Activated CD4-positive, alpha-beta T cell treated with anti-CD3 and anti-CD28 coated beads, Interleukin-2, amount 10 ng/mL, durations not matched to agents 7 days and 5 days (primary cell): Measurements from ENCODE around the gene AADAC. TPM values are rescaled to one million over a fixed set of nuclear protein-coding genes. Genes with fewer than 3 reads are reported as not detected.
"Not testable (repeated sequence)": the region's sequence is repeated elsewhere in the genome, so short reads cannot be mapped to it uniquely, and the experiment has no call there.

Experiments
- CTCF ChIA-PET: fragments of 350-600 bp; sonication (Branson Sonifier 250); formaldehyde crosslinking; loops from one replicate; lab custom pipeline; 2021; ENCODE audit warnings: antibody characterized with exemption; lab: Charles Lee
- POLR2A ChIA-PET: fragments of 350-600 bp; sonication (Branson Sonifier 250); formaldehyde crosslinking; loops from one replicate; lab custom pipeline; 2021; ENCODE audit warnings: antibody characterized with exemption; lab: Charles Lee
- DNase-seq: peaks from one replicate; pipeline ENCODE4 v3.0.0-alpha.2; 2020
- H3K27ac Mint-ChIP-seq: one replicate; pipeline ENCODE4 v1.8.0; 2021; ENCODE audit warnings: mild to moderate bottlenecking, moderate library complexity, mixed read lengths
- H3K27me3 Mint-ChIP-seq: one replicate; pipeline ENCODE4 v1.8.0; 2021; ENCODE audit warnings: mixed read lengths
- H3K36me3 Mint-ChIP-seq: one replicate; pipeline ENCODE4 v1.8.0; 2021; ENCODE audit warnings: low read depth, mixed read lengths
- H3K4me1 Mint-ChIP-seq: one replicate; pipeline ENCODE4 v1.8.0; 2021; ENCODE audit warnings: mixed read lengths
- H3K4me3 Mint-ChIP-seq: one replicate; pipeline ENCODE4 v1.8.0; 2021; ENCODE audit warnings: mild to moderate bottlenecking, moderate library complexity, mixed read lengths
- H3K9me3 Mint-ChIP-seq: one replicate; pipeline ENCODE4 v1.8.0; 2021; ENCODE audit warnings: mixed read lengths
- total RNA-seq, 2 experiments: library from RNA; stranded (reverse); gene quantifications; one replicate each; pipeline ENCODE4 v1.2.3, GENCODE V29; 2021

AADAC gene, protein sequence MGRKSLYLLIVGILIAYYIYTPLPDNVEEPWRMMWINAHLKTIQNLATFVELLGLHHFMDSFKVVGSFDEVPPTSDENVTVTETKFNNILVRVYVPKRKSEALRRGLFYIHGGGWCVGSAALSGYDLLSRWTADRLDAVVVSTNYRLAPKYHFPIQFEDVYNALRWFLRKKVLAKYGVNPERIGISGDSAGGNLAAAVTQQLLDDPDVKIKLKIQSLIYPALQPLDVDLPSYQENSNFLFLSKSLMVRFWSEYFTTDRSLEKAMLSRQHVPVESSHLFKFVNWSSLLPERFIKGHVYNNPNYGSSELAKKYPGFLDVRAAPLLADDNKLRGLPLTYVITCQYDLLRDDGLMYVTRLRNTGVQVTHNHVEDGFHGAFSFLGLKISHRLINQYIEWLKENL
- total RNA-seq: not detected

DNA sequence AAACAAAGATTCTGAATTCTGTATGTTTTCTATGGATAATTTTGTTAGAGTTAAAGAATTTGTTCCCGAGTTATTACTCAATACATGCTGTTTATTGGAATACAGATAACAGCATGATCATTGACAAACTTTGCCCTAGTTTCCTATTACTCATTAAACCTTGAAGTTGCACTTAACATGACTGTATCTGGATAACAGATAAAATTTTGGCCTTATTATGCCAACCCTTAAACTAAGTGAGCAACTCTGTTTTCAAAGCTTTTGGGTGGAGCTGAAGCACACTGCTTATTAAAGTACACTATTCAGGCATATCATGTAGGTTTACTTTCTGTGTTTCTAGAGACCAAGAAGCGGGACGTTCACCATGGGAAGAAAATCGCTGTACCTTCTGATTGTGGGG is at the start of gene AADAC:
Gene AADAC, plus strand, starts transcription at position 318 of the 400 bp plus-strand sequence. Its CDS starts 47 bp downstream, at position 365.
- ChIA-PET CTCF (no interaction called here), POLR2A (no interaction called here)
- no peak for DNase-seq
- Mint-ChIP-seq H3K27me3 (peaks cover 11% of the 10 kb centered on the region), H3K27ac (no peak within 1 kb of the TSS), H3K4me1 (no peaks in the 10 kb centered on the region), H3K4me3 (no peak within 1 kb of the TSS), H3K36me3 (no peaks in the 10 kb centered on the region), H3K9me3 (no peaks in the 10 kb centered on the region)

DNA sequence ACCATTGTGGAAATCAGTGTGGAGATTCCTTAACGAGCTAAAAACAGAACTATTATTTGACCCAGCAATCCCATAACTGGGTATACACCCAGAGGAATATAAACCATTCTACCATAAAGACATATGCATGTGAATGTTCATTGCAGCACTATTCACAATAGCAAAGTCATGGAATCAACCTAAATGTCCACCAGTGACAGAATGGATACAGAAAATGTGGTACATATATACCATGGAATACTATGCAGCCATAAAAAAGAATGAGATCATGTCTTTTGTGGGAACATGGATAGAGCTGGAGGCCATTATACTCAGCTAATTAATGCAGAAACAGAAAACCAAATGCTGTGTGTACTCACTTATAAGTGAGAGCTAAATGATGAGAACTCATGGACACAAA is 49.2 kb upstream of the AADAC start:
- CTCF ChIA-PET: interaction anchor here (0.5 kb wide), 1 partner anchor 693 kb away, joined by 3 read pairs; no protein-coding TSS in a partner anchor
- H3K27ac Mint-ChIP-seq, H3K27me3 Mint-ChIP-seq, H3K4me1 Mint-ChIP-seq, POLR2A ChIA-PET, H3K4me3 Mint-ChIP-seq, H3K9me3 Mint-ChIP-seq, DNase-seq, H3K36me3 Mint-ChIP-seq: not testable (repeated sequence)

DNA sequence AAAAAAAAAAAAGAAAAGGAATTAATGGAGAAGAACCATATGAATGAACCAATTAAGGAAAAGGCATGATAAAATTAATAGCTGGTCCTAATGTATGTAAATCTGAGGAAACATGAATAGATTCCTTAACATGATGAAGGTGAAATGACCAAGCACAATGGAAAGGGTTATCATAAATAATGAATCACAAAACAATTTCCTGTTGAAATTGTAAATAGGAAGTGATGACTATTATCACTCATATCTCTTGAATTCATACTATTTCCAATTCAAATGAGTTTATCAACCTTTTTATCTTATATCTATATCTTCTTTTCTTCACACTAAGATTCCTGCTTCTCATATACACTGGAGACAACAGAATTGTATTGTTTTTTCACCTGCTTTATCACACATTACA is 48.2 kb upstream of the AADAC start:
- no peaks in the 10 kb centered on the region for H3K36me3 Mint-ChIP-seq
- no peaks in the 10 kb centered on the region for H3K27me3 Mint-ChIP-seq
- no peaks in the 10 kb centered on the region for H3K9me3 Mint-ChIP-seq
- no peaks in the 10 kb centered on the region for H3K4me1 Mint-ChIP-seq
- CTCF ChIA-PET: no interaction called here
- no peak for DNase-seq
- H3K4me3 Mint-ChIP-seq: no peak overlapping the region
- H3K27ac Mint-ChIP-seq: no peak overlapping the region
- POLR2A ChIA-PET: no interaction called here

DNA sequence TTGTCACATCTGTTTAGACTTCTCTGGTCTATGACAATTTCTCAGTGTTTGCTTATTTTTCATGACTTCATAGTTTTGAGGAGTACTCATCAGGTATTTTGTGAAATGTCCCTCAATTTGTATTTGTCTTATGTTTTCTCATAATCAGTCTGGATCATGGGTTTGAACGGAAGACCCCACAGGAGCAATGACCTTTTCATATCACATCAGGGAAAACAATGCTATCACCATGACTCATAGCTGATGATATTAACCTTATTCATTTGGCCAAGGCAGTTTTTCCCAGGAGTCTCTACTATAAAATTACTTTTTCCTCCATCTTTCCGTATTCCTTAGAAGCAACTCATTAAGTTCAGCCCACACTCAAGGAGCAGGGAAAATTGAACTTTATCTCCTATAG is 47.5 kb upstream of the AADAC start:
- ChIA-PET CTCF (no interaction called here), POLR2A (no interaction called here)
- H3K4me3 Mint-ChIP-seq: no peak overlapping the region
- H3K36me3 Mint-ChIP-seq: no peaks in the 10 kb centered on the region
- DNase-seq: no peak
- H3K4me1 Mint-ChIP-seq: no peaks in the 10 kb centered on the region
- no peaks in the 10 kb centered on the region for H3K9me3 Mint-ChIP-seq
- H3K27me3 Mint-ChIP-seq: no peaks in the 10 kb centered on the region
- no peak overlapping the region for H3K27ac Mint-ChIP-seq

DNA sequence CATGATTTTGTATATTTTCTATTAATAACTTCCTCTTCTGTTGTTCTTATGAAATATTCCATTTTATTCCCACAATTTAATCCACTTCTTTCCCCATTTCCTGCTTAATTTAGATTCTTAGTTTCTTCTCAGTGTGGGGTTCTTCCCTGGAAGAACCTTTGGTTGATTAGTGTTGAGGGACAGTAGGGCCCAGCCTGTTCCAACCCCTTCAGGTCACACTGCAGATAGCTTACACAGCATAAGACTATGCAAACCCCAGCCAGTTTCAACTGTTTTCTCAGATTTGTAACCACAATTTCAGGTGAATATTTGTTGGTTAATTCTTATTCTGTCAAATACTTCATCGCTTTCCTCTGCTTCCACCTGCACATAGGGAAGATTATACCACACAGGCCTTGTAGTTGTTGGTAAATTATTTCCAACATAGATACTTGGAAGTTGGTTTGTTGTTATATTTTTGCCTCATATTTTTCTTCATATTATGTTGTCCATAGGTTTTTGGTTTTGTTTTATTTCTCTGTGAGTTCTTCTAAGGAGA is 45.5 kb upstream of the AADAC start:
- no peak overlapping the region for H3K4me3 Mint-ChIP-seq
- H3K27me3 Mint-ChIP-seq: no peaks in the 10 kb centered on the region
- H3K9me3 Mint-ChIP-seq: no peaks in the 10 kb centered on the region
- H3K4me1 Mint-ChIP-seq: no peaks in the 10 kb centered on the region
- DNase-seq: no peak
- ChIA-PET CTCF (no interaction called here), POLR2A (no interaction called here)
- no peaks in the 10 kb centered on the region for H3K36me3 Mint-ChIP-seq
- no peak overlapping the region for H3K27ac Mint-ChIP-seq

DNA sequence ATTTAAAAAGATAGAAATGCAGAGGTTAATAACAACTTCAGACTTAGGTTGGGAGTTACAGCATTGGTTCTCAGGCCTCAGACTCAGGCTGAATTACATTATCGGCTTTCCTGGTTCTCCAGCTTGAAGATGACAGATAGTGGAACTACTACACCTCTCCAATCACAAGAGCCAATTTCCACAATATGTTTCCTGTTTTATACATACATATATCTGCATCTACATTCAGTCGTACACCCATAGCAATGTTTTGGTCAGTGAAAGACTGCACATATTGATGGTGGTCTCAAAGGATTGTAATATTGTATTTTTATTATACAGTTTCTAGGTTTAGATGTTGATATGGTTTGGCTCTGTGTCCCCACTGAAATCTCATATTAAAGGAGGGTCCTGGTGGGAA is 44.7 kb upstream of the AADAC start:
- DNase-seq: no peak
- Mint-ChIP-seq H3K36me3 (no peaks in the 10 kb centered on the region), H3K9me3 (no peaks in the 10 kb centered on the region), H3K27ac (no peak overlapping the region), H3K27me3 (no peaks in the 10 kb centered on the region), H3K4me1 (no peaks in the 10 kb centered on the region), H3K4me3 (no peak overlapping the region)
- ChIA-PET CTCF (no interaction called here), POLR2A (no interaction called here)

DNA sequence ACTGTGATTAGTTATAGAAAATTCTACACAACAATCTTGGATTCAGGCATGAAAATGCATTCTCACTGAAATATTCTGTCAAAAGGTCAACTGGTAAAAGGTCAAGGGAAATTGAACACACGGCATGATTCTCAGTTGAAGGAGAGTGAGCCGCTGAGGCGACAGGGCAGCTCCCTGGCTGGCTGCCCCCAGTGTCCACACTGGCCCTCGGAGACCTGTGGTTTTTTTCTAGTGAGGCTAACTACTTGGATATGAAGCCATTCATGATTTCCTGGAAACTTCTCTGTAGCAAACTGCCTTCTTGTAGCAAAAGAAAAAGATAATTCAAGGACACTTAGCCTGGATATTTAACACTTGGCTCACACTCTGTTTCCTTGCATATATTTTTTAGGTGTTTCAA is 43.0 kb upstream of the AADAC start:
- Mint-ChIP-seq H3K27ac (no peak overlapping the region), H3K9me3 (no peaks in the 10 kb centered on the region), H3K27me3 (no peaks in the 10 kb centered on the region), H3K4me3 (no peak overlapping the region), H3K36me3 (no peaks in the 10 kb centered on the region), H3K4me1 (no peaks in the 10 kb centered on the region)
- no peak for DNase-seq
- ChIA-PET CTCF (no interaction called here), POLR2A (no interaction called here)

DNA sequence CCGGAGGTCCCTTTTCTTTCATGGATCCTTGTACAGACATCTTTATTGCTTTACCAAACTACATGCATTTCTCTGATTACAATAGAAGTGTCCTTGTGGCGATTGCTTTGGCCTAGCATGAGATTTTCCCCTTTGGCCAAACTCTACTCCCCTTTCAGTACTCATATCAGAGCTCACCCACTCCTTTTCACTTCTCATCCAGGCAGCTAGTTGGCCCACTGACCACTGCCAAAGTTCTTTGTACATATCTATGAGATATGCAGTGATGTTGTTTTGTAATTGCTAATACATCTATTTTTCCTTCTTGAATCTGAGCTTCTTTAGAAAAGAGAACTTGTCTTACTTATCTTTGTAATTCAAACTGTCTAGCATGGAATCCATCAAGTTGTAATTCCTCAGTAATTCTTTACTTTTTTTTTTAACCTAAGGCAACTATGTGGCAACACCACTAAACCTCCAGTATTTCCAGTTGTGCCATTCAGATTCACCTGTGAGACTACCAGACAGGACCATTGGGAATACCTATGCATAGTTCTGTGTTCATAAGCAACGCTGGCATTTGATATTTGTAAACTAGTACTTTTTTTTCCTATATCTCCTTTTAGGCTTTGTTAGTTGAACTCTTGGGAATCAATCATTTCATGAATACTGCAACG is 41.0 kb upstream of the AADAC start:
- H3K4me3 Mint-ChIP-seq: no peak overlapping the region
- ChIA-PET CTCF (interaction anchor here (0.6 to 0.7 kb wide), 3 partner anchors 32 to 204 kb away, joined by 3 read pairs; no protein-coding TSS in a partner anchor), POLR2A (no interaction called here)
- no peaks in the 10 kb centered on the region for H3K36me3 Mint-ChIP-seq
- DNase-seq: no peak
- H3K27me3 Mint-ChIP-seq: peaks cover 1% of the 10 kb centered on the region
- H3K4me1 Mint-ChIP-seq: no peaks in the 10 kb centered on the region
- H3K9me3 Mint-ChIP-seq: no peaks in the 10 kb centered on the region
- no peak overlapping the region for H3K27ac Mint-ChIP-seq

DNA sequence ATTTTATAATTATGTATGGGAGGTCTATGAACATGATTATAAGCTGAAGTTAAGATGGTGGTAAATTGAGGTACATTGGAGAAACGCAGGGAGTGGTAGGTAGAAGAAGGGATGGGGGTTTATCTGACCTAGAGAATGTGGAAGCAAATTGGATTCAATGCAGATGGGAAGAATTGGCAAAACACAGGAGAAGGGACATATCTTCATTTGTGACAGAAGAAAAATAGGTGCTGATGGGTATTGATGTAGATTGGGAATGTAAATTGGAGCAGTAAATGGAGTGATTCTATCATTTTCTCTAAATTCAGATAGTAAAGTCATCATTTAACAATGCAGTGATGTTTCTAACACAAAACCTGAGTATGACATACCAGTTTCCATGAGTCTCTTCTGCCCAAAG is 39.7 kb upstream of the AADAC start:
- Mint-ChIP-seq H3K36me3 (no peaks in the 10 kb centered on the region), H3K9me3 (no peaks in the 10 kb centered on the region), H3K27ac (no peak overlapping the region), H3K4me1 (no peaks in the 10 kb centered on the region), H3K27me3 (peaks cover 2% of the 10 kb centered on the region), H3K4me3 (no peak overlapping the region)
- POLR2A ChIA-PET: no interaction called here
- CTCF ChIA-PET: no interaction called here
- no peak for DNase-seq

DNA sequence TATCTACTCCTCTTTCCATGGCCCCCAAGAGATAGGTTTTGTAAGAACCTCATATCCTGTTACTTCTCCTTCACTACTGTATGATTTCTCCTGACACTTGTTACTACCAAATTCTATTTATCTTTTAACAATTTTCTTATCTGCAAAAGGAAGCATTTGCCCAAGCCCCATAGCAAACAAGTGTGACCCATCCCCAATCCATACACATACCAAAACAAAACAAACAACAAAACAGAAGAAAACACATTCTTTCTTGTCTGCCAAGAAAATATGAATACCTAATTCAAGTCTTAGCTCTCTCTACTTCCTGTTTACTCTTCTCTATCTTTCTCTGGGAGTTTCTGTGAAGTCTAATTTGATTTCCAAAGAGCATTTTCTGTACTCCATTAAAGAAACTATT is 39.0 kb upstream of the AADAC start:
- no peak overlapping the region for H3K27ac Mint-ChIP-seq
- H3K9me3 Mint-ChIP-seq: no peaks in the 10 kb centered on the region
- ChIA-PET CTCF (no interaction called here), POLR2A (no interaction called here)
- H3K27me3 Mint-ChIP-seq: peaks cover 2% of the 10 kb centered on the region
- H3K4me1 Mint-ChIP-seq: no peaks in the 10 kb centered on the region
- no peak for DNase-seq
- H3K4me3 Mint-ChIP-seq: no peak overlapping the region
- H3K36me3 Mint-ChIP-seq: no peaks in the 10 kb centered on the region

DNA sequence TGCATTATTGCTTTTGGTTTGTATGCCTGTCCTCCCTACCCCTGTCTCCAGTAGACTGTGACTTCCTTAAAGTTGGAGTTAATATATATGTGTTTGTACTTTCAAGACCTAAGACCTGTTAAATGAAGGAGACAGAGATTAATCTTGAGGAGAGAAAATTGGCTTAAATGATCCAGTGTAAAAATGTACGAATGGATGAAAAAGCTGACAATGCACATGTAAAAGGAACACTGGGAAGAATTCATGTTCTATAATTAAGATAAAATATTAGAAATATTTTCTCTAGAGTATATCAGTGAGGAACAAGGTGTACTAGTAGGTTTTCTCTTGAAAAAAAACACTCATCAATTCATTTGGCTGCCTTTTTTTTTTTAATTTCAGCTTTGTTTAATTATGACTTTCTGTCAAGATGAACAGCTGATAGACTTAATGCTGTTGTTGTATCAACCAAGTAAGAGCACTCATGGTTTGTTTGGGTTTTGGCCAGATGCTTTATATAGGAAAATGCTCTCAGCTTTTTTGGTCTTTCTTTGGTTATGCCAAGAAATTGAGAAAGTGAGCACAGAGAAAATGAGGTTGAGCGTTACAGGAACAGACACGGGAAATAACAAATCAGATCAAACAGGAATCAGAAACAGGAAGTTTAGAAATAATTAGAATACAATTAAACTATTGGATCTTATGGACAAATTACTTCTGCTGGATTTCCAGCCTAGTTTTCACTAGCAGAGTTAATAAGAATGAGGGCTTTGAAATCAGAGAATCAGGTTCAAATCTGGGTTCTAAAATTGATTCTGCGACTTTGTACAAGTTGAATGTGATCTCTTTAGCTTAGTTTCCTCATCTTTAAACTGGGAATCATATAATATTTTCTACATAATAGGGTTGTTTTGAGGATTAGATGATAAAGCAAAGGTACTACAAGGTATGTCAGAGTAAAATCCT is 38.3 kb upstream of the AADAC start:
- H3K27me3 Mint-ChIP-seq: peaks cover 2% of the 10 kb centered on the region
- no peaks in the 10 kb centered on the region for H3K9me3 Mint-ChIP-seq
- no peaks in the 10 kb centered on the region for H3K36me3 Mint-ChIP-seq
- no peak for DNase-seq
- H3K4me3 Mint-ChIP-seq: no peak overlapping the region
- H3K27ac Mint-ChIP-seq: no peak overlapping the region
- ChIA-PET CTCF (no interaction called here), POLR2A (no interaction called here)
- no peaks in the 10 kb centered on the region for H3K4me1 Mint-ChIP-seq

DNA sequence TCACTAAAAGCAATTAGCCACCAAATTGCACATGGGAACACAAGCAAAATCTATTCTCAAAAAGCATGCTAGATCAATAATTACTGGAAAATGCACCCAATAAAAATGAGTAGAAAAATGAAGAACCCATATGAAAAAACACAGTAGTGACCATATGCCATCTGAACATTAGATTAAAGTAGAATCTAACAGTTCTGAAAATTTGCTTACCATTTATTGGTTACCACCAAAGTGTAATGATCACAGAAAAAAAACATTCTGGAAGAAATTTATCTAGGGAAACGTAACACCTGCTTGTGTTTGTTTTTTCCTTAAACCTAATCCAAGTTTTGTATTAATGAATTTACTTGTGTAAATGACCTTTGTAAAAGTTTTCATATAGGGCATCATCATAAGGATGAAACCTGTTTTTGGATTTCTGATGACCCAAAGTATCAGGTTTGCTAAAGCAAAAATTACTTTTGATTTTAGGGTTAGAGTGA is 37.6 kb upstream of the AADAC start:
- no peak overlapping the region for H3K27ac Mint-ChIP-seq

More for the DNA sequence above, 37.6 kb upstream of the AADAC start:
- Mint-ChIP-seq H3K36me3 (no peaks in the 10 kb centered on the region), H3K4me3 (no peak overlapping the region), H3K4me1 (no peaks in the 10 kb centered on the region), H3K27me3 (peaks cover 2% of the 10 kb centered on the region), H3K9me3 (no peaks in the 10 kb centered on the region)
- POLR2A ChIA-PET: no interaction called here
- no peak for DNase-seq
- CTCF ChIA-PET: no interaction called here
